GM19239 (cell line): ENCODE measurements around the gene MME.

Source experiments
- DNase-seq: peaks from one replicate; pipeline ENCODE4 v3.0.0; 2011; ENCODE audit warnings: low spot score; ENCODE audit not compliant: insufficient read length
- FAIRE-seq: peaks from 2 replicates; lab custom pipeline; 2011; peaks lifted over from hg19 to GRCh38; lab: Jason Lieb, UNC

MME gene

GRCh38 chr3:155227141-155227540 is 147.0 kb downstream of the MME start:
- no peak for DNase-seq
- FAIRE-seq: no peak

- no peak for DNase-seq
- no peak for FAIRE-seq
Measured at GRCh38 chr3:155228676-155229075, 148.6 kb downstream of the MME start.

GRCh38 chr3:155229086-155229485 is 149.0 kb downstream of the MME start:
- FAIRE-seq (no peak), DNase-seq (no peak)

GRCh38 chr3:155230382-155230781 is 150.3 kb downstream of the MME start:
- DNase-seq (no peak), FAIRE-seq (no peak)

- no peak for FAIRE-seq
- DNase-seq: no peak
Measured at GRCh38 chr3:155231792-155232191, 151.7 kb downstream of the MME start.

- DNase-seq: no peak
- FAIRE-seq: no peak
Measured at GRCh38 chr3:155232605-155233004, 152.5 kb downstream of the MME start.

- DNase-seq (no peak), FAIRE-seq (no peak)
Measured at GRCh38 chr3:155233213-155233612, 153.1 kb downstream of the MME start.
